ENCODE measurements around the gene DHRS12.

DNA sequence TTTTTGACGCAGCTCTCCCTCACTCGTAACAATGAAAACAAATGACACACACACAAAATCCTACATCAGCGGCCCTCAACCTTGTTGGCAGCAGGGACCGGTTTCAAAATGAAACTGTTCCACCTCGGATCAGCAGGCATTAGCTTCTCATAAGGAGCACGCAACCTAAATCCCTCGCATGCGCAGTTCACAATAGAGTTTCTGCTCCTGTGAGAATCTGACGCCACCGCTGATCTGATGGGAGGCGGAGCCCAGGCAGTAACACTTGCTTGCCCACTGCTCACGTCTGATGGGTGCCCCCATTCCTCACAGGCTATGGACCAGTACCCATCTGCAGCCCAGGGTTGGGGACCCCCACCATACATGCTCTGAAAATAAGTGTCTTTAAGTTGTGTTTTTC lies 43.4 kb downstream of the DHRS12 start:
- TF ChIP-seq CTCF (IDR thresholded peaks at IDR 0.05) (no peak), EP300 (IDR thresholded peaks at IDR 0.05) (no peak), POLR2A (IDR thresholded peaks at IDR 0.05) (no peak), POLR2AphosphoS5 (IDR thresholded peaks at IDR 0.05) (peak in 1 of 3 donors; percentile 57)
